WTC11 (cell line): ENCODE measurements around the gene C10orf105. TPM values are rescaled to one million over a fixed set of nuclear protein-coding genes. Genes with fewer than 3 reads are reported as not detected.

Experiments used
- ATAC-seq: fragments of 200-7000 bp; cut with Tn5 transposase; 2 replicates; pipeline ENCODE4 v1.10.0; 2021; ENCODE audit warnings: mild to moderate bottlenecking, moderate library complexity
- CTCF ChIA-PET: fragments of 300-600 bp; sonication (Branson Sonifier 250); formaldehyde crosslinking; loops from one replicate; lab custom pipeline; 2021; ENCODE audit warnings: antibody characterized with exemption; lab: Charles Lee
- POLR2A ChIA-PET: fragments of 350-600 bp; sonication (Branson Sonifier 250); formaldehyde crosslinking; loops from one replicate; lab custom pipeline; 2021; ENCODE audit warnings: antibody characterized with exemption; lab: Charles Lee
- DNase-seq: peaks from one replicate; pipeline ENCODE4 v3.0.0; 2021; ENCODE audit warnings: low spot score
- H3K27ac Mint-ChIP-seq: 2 replicates; pipeline ENCODE4 v1.8.0; 2021; ENCODE audit warnings: mixed read lengths
- H3K27me3 Mint-ChIP-seq: 2 replicates; pipeline ENCODE4 v1.8.0; 2021; ENCODE audit warnings: low read depth, mild to moderate bottlenecking, moderate library complexity, mixed read lengths
- H3K36me3 Mint-ChIP-seq: 2 replicates; pipeline ENCODE4 v1.8.0; 2021; ENCODE audit warnings: mixed read lengths
- H3K4me1 Mint-ChIP-seq: 2 replicates; pipeline ENCODE4 v1.8.0; 2022; ENCODE audit warnings: mixed read lengths
- H3K4me3 Mint-ChIP-seq: 2 replicates; pipeline ENCODE4 v1.8.0; 2021; ENCODE audit warnings: mild to moderate bottlenecking, moderate library complexity, mixed read lengths
- H3K9me3 Mint-ChIP-seq: 2 replicates; pipeline ENCODE4 v1.8.0; 2021; ENCODE audit warnings: mixed read lengths
- CBFB ChIP-seq: sonication (generic); formaldehyde crosslinking; IDR thresholded peaks from 2 replicates; pipeline ENCODE4 v1.8.1; 2022; ENCODE audit warnings: mild to moderate bottlenecking, low read depth, missing genetic modification reagents
- EMX1 ChIP-seq: fragments of 250-450 bp; sonication (Bioruptor Pico); IDR thresholded peaks from 2 replicates; pipeline ENCODE4 v1.8.0; 2021; ENCODE audit warnings: mild to moderate bottlenecking
- FOXJ3 ChIP-seq: sonication (generic); formaldehyde crosslinking; IDR thresholded peaks from 2 replicates; pipeline ENCODE4 v1.9.0; 2021; ENCODE audit warnings: missing genetic modification reagents, mild to moderate bottlenecking, borderline replicate concordance
- GABPB1 ChIP-seq: sonication (generic); formaldehyde crosslinking; IDR thresholded peaks from 2 replicates; pipeline ENCODE4 v1.8.1; 2023; ENCODE audit warnings: mild to moderate bottlenecking, missing genetic modification reagents
- GRHL2 ChIP-seq: fragments of 250-450 bp; sonication (Bioruptor Pico); IDR thresholded peaks from 2 replicates; pipeline ENCODE4 v1.8.0; 2022; ENCODE audit warnings: mild to moderate bottlenecking, moderate library complexity; ENCODE audit not compliant: insufficient replicate concordance, severe bottlenecking
- JUN ChIP-seq: sonication (generic); formaldehyde crosslinking; IDR thresholded peaks from 2 replicates; pipeline ENCODE4 v1.8.0; 2023; ENCODE audit warnings: mild to moderate bottlenecking, missing genetic modification reagents
- PRRX2 ChIP-seq: fragments of 250-450 bp; sonication (Bioruptor Pico); IDR thresholded peaks from 2 replicates; pipeline ENCODE4 v1.8.0; 2021; ENCODE audit warnings: mild to moderate bottlenecking
- RELA ChIP-seq: sonication (generic); formaldehyde crosslinking; IDR thresholded peaks from 2 replicates; pipeline ENCODE4 v1.8.1; 2022; ENCODE audit warnings: missing genetic modification reagents, mild to moderate bottlenecking, borderline replicate concordance
- ZNF219 ChIP-seq: sonication (generic); formaldehyde crosslinking; IDR thresholded peaks from 2 replicates; pipeline ENCODE4 v1.8.0; 2023; ENCODE audit warnings: missing genetic modification reagents, mild to moderate bottlenecking, borderline replicate concordance
- total RNA-seq: library from RNA; stranded (reverse); gene quantifications from 3 replicates; pipeline ENCODE4 v1.2.3, GENCODE V29; 2021
- TF ChIP-seq, protein P1 (sequence below): sonication (generic); formaldehyde crosslinking; IDR thresholded peaks from 2 replicates; pipeline ENCODE4 v1.8.0; 2023; ENCODE audit warnings: missing genetic modification reagents
- TF ChIP-seq, protein P2 (sequence below): fragments of 250-450 bp; sonication (Bioruptor Pico); IDR thresholded peaks from 2 replicates; pipeline ENCODE4 v1.9.0; 2021; ENCODE audit warnings: moderate library complexity, mild to moderate bottlenecking, inconsistent platforms, borderline replicate concordance
- TF ChIP-seq, protein P3 (sequence below): sonication (generic); formaldehyde crosslinking; conservative IDR thresholded peaks from 2 replicates; pipeline ENCODE4 v1.8.1; 2022; ENCODE audit warnings: mild to moderate bottlenecking, missing genetic modification reagents
- TF ChIP-seq, protein P4 (sequence below): fragments of 250-450 bp; sonication (Bioruptor Pico); IDR thresholded peaks from 2 replicates; pipeline ENCODE4 v1.8.0; 2021; ENCODE audit warnings: mild to moderate bottlenecking
- TF ChIP-seq, protein P5 (sequence below): sonication (generic); formaldehyde crosslinking; IDR thresholded peaks from 2 replicates; pipeline ENCODE4 v1.8.0; 2023; ENCODE audit warnings: mild to moderate bottlenecking, missing genetic modification reagents
- TF ChIP-seq, protein P6 (sequence below): sonication (generic); formaldehyde crosslinking; IDR thresholded peaks from 2 replicates; pipeline ENCODE4 v1.8.1; 2023; ENCODE audit warnings: mild to moderate bottlenecking, moderate library complexity, missing genetic modification reagents
- TF ChIP-seq, protein P7 (sequence below): fragments of 200-600 bp; IDR thresholded peaks from 2 replicates; pipeline ENCODE4 v1.8.0; 2022; ENCODE audit warnings: antibody characterized with exemption

The C10orf105 gene
- total RNA-seq, 1 experiment from 2014 or later, result 0.48 TPM

DNA sequence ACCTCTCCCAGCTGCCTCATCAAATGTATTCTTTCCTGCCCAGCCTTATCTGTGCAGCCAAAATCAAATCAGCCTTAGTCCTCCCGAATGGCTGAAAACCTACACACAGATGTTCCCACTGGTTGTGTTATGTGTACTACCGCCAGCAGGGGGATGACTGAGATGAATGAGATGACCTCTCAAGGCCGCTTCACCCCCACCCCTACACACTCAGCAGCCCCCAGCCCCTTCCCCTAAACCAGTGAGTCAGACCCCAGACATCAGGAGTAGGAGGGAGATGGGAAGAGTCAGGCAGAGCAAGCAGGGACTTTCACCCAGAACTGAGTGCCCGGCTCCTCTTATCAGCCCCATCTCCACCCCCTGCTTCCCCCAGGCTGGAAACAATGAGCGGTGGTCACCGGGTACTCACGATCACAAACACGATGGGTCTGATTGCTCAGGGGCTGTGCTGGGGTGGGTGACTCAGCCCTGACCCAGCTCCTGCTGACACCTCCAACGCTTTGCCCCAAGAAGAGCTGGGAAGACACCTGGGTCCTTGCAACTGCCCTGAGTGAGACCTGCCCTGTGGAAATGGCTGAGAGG, 6.5 kb upstream of the C10orf105 start:
- H3K27ac Mint-ChIP-seq, result no peak overlapping the region

DNA sequence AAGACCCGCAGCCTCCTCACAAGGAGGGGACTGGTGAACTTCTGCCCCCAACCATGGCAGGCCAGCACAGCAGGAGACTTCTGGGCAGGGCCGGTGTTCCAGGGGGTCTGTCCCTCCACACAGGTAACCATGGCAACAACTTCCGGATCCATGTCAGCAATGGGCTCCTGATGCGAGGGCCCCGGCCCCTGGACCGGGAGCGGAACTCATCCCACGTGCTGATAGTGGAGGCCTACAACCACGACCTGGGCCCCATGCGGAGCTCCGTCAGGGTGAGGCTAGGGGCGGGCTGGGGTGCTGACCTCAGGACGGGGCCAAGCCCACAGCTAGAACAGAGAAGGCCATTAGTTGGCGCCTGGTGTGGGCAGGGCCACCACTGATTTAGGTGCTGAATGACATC, 5.7 kb upstream of the C10orf105 start:
- Mint-ChIP-seq H3K27me3 (peaks cover 3% of the 10 kb centered on the region; the same call in 1 of the 2 replicates), H3K36me3 (no peaks in the 10 kb centered on the region), H3K27ac (no peak overlapping the region), H3K4me1 (peaks cover 2% of the 10 kb centered on the region; the same call in 1 of the 2 replicates), H3K9me3 (no peaks in the 10 kb centered on the region), H3K4me3 (no peak overlapping the region)
- POLR2A ChIA-PET, result no interaction called here
- no peak for ATAC-seq
- DNase-seq, result no peak
- no peak for TF ChIP-seq ZNF219 (CRISPR knock-in tag)
- TF ChIP-seq, protein P1, sequence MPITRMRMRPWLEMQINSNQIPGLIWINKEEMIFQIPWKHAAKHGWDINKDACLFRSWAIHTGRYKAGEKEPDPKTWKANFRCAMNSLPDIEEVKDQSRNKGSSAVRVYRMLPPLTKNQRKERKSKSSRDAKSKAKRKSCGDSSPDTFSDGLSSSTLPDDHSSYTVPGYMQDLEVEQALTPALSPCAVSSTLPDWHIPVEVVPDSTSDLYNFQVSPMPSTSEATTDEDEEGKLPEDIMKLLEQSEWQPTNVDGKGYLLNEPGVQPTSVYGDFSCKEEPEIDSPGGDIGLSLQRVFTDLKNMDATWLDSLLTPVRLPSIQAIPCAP (CRISPR knock-in tag), result no peak
- TF ChIP-seq, protein P2, sequence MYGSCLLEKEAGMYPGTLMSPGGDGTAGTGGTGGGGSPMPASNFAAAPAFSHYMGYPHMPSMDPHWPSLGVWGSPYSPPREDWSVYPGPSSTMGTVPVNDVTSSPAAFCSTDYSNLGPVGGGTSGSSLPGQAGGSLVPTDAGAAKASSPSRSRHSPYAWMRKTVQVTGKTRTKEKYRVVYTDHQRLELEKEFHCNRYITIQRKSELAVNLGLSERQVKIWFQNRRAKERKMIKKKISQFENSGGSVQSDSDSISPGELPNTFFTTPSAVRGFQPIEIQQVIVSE, result no peak
- TF ChIP-seq, protein P3, sequence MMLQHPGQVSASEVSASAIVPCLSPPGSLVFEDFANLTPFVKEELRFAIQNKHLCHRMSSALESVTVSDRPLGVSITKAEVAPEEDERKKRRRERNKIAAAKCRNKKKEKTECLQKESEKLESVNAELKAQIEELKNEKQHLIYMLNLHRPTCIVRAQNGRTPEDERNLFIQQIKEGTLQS (CRISPR knock-in tag), result no peak
- TF ChIP-seq GRHL2 (CRISPR knock-in tag), result no peak
- no peak for TF ChIP-seq EMX1 (CRISPR knock-in tag)
- TF ChIP-seq, protein P4, sequence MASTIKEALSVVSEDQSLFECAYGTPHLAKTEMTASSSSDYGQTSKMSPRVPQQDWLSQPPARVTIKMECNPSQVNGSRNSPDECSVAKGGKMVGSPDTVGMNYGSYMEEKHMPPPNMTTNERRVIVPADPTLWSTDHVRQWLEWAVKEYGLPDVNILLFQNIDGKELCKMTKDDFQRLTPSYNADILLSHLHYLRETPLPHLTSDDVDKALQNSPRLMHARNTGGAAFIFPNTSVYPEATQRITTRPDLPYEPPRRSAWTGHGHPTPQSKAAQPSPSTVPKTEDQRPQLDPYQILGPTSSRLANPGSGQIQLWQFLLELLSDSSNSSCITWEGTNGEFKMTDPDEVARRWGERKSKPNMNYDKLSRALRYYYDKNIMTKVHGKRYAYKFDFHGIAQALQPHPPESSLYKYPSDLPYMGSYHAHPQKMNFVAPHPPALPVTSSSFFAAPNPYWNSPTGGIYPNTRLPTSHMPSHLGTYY (CRISPR knock-in tag), result no peak
- no peak for TF ChIP-seq GABPB1 (CRISPR knock-in tag)
- no peak for TF ChIP-seq PRRX2 (CRISPR knock-in tag)
- TF ChIP-seq CBFB, result no peak
- TF ChIP-seq RELA (CRISPR knock-in tag), result no peak
- TF ChIP-seq, protein P5, sequence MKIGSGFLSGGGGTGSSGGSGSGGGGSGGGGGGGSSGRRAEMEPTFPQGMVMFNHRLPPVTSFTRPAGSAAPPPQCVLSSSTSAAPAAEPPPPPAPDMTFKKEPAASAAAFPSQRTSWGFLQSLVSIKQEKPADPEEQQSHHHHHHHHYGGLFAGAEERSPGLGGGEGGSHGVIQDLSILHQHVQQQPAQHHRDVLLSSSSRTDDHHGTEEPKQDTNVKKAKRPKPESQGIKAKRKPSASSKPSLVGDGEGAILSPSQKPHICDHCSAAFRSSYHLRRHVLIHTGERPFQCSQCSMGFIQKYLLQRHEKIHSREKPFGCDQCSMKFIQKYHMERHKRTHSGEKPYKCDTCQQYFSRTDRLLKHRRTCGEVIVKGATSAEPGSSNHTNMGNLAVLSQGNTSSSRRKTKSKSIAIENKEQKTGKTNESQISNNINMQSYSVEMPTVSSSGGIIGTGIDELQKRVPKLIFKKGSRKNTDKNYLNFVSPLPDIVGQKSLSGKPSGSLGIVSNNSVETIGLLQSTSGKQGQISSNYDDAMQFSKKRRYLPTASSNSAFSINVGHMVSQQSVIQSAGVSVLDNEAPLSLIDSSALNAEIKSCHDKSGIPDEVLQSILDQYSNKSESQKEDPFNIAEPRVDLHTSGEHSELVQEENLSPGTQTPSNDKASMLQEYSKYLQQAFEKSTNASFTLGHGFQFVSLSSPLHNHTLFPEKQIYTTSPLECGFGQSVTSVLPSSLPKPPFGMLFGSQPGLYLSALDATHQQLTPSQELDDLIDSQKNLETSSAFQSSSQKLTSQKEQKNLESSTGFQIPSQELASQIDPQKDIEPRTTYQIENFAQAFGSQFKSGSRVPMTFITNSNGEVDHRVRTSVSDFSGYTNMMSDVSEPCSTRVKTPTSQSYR (CRISPR knock-in tag), result no peak
- no peak for TF ChIP-seq FOXJ3 (CRISPR knock-in tag)
- TF ChIP-seq, protein P6, sequence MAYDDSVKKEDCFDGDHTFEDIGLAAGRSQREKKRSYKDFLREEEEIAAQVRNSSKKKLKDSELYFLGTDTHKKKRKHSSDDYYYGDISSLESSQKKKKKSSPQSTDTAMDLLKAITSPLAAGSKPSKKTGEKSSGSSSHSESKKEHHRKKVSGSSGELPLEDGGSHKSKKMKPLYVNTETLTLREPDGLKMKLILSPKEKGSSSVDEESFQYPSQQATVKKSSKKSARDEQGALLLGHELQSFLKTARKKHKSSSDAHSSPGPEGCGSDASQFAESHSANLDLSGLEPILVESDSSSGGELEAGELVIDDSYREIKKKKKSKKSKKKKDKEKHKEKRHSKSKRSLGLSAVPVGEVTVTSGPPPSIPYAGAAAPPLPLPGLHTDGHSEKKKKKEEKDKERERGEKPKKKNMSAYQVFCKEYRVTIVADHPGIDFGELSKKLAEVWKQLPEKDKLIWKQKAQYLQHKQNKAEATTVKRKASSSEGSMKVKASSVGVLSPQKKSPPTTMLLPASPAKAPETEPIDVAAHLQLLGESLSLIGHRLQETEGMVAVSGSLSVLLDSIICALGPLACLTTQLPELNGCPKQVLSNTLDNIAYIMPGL (CRISPR knock-in tag), result no peak
- CTCF ChIA-PET, result interaction anchor here (0.6 to 1.5 kb wide), 6 partner anchors 20 to 86 kb away, joined by 3 to 5 read pairs (median 3); no protein-coding TSS in a partner anchor

More for the DNA sequence above, 6.5 kb upstream of the C10orf105 start:
- ChIA-PET CTCF (interaction anchor here (0.6 to 1.5 kb wide), 6 partner anchors 20 to 407 kb away, joined by 3 to 5 read pairs (median 4); no protein-coding TSS in a partner anchor), POLR2A (no interaction called here)
- Mint-ChIP-seq H3K36me3 (no peaks in the 10 kb centered on the region), H3K27me3 (no peaks in the 10 kb centered on the region; the same call in 1 of the 2 replicates), H3K4me1 (no peaks in the 10 kb centered on the region), H3K4me3 (no peak overlapping the region)
- DNase-seq, result peak; percentile 60
- peak; percentile 80 for ATAC-seq
- TF ChIP-seq JUN (CRISPR knock-in tag), result no peak
- TF ChIP-seq, protein P7, sequence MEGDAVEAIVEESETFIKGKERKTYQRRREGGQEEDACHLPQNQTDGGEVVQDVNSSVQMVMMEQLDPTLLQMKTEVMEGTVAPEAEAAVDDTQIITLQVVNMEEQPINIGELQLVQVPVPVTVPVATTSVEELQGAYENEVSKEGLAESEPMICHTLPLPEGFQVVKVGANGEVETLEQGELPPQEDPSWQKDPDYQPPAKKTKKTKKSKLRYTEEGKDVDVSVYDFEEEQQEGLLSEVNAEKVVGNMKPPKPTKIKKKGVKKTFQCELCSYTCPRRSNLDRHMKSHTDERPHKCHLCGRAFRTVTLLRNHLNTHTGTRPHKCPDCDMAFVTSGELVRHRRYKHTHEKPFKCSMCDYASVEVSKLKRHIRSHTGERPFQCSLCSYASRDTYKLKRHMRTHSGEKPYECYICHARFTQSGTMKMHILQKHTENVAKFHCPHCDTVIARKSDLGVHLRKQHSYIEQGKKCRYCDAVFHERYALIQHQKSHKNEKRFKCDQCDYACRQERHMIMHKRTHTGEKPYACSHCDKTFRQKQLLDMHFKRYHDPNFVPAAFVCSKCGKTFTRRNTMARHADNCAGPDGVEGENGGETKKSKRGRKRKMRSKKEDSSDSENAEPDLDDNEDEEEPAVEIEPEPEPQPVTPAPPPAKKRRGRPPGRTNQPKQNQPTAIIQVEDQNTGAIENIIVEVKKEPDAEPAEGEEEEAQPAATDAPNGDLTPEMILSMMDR, result peak; percentile 45
- TF ChIP-seq, all 79 proteins: peak for 1
- H3K9me3 Mint-ChIP-seq, result no peaks in the 10 kb centered on the region
